Measurements from ENCODE around the gene HSPBP1.

HSPBP1 gene

GRCh38 chr19:55304980-55305379, 25.1 kb upstream of the HSPBP1 start:
- DNase-seq (ENCODE audit: low spot score): no peak

- peak; percentile 41 for DNase-seq (ENCODE audit: low spot score)
These were observed 24.5 kb upstream of the HSPBP1 start for GRCh38 chr19:55304279-55304978.

- no peak for DNase-seq (ENCODE audit: low spot score)
These were observed 23.6 kb upstream of the HSPBP1 start for GRCh38 chr19:55303477-55303876.

GRCh38 chr19:55302318-55302703, 22.4 kb upstream of the HSPBP1 start:
- DNase-seq (ENCODE audit: low spot score): no peak

- DNase-seq (ENCODE audit: low spot score): peak; percentile 95
These were observed 21.8 kb upstream of the HSPBP1 start for GRCh38 chr19:55301459-55302317.

GRCh38 chr19:55300886-55301458, 21.1 kb upstream of the HSPBP1 start:
- no peak for DNase-seq (ENCODE audit: low spot score)

GRCh38 chr19:55299991-55300390, 20.1 kb upstream of the HSPBP1 start:
- no peak for DNase-seq (ENCODE audit: low spot score)

- no peak for DNase-seq (ENCODE audit: low spot score)
These were observed 17.4 kb upstream of the HSPBP1 start for GRCh38 chr19:55297267-55297666.

- no peak for DNase-seq (ENCODE audit: low spot score)
These were observed 9.3 kb upstream of the HSPBP1 start for GRCh38 chr19:55289117-55289796.

GRCh38 chr19:55287361-55288079, 7.6 kb upstream of the HSPBP1 start:
- DNase-seq (ENCODE audit: low spot score): no peak

- DNase-seq (ENCODE audit: low spot score): no peak
These were observed 5.5 kb upstream of the HSPBP1 start for GRCh38 chr19:55285229-55285890.

GRCh38 chr19:55284405-55285058, 4.6 kb upstream of the HSPBP1 start:
- no peak for DNase-seq (ENCODE audit: low spot score)

- peak; percentile 16 for DNase-seq (ENCODE audit: low spot score)
These were observed 3.9 kb upstream of the HSPBP1 start, which contains the start of gene BRSK1 for GRCh38 chr19:55283548-55284377. Gene BRSK1, plus strand, starts transcription at chr19:55283997. Its CDS starts 446 bp downstream, at chr19:55284443.

- DNase-seq (ENCODE audit: low spot score): no peak
These were observed 570 bp downstream of the HSPBP1 start for GRCh38 chr19:55279340-55279739.

GRCh38 chr19:55278391-55279135, 1.3 kb downstream of the HSPBP1 start:
- DNase-seq (ENCODE audit: low spot score): no peak

GRCh38 chr19:55277494-55277893, 2.4 kb downstream of the HSPBP1 start:
- no peak for DNase-seq (ENCODE audit: low spot score)

- no peak for DNase-seq (ENCODE audit: low spot score)
These were observed 3.0 kb downstream of the HSPBP1 start for GRCh38 chr19:55276720-55277430.
